GM18868 (cell line): ENCODE measurements around the gene WBP1L.
"Not testable (repeated sequence)": the region's sequence is repeated elsewhere in the genome, so short reads cannot be mapped to it uniquely, and the experiment has no call there.

Source experiments
- ATAC-seq: cut with Tn5 transposase; IDR thresholded peaks from one replicate; pipeline ENCODE4 v1.9.1; 2021; ENCODE audit warnings: mild to moderate bottlenecking, moderate library complexity; ENCODE audit not compliant: unreplicated experiment

The WBP1L gene

GRCh38 chr10:102743588-102744373, at the start of gene WBP1L:
WBP1L (plus strand) TSS chr10:102743948; CDS start chr10:102744054, 106 bp downstream.
- ATAC-seq, result peak; percentile 97

GRCh38 chr10:102695401-102695800, 48.3 kb upstream of the WBP1L start:
- not testable (repeated sequence) for ATAC-seq

- no peak for ATAC-seq
Observed at GRCh38 chr10:102696736-102697135, 47.0 kb upstream of the WBP1L start.

DNA sequence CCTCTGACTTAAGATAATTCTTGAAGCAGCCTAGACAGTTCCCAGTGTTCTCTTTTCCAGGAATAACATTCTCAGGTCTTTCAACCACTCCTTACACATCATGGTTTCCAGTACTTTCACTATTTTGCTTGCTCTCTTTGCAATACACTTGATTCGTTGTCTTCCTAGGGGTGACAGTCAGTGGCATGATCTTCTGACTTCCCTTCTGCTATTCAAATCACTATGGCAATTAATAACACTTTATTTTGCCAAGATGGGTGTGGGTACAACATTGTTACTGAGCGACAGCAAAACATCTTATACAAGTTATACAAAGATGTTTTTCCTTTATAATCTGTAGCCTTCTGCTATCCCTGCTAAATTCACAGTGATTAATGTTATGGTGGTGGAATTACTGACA, 44.9 kb upstream of the WBP1L start:
- no peak for ATAC-seq

DNA sequence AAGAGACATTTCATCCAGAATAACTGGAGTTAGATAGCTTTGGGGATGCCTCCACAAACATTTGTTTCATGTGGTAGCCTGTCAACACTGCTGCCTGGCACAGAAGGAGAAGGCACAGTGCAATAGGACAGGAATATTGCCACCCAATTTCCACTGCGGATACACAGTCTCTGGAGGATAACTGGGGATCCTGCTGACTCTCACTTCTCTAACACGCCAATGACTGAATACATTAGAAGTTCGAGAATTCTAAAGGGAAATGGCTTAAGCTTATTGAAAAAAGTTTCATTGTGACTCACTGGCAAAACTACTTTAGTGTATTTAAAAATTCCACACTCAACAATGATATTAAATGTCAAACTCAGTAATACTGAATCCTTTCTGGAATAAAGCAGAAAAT, 42.5 kb upstream of the WBP1L start:
- no peak for ATAC-seq

DNA sequence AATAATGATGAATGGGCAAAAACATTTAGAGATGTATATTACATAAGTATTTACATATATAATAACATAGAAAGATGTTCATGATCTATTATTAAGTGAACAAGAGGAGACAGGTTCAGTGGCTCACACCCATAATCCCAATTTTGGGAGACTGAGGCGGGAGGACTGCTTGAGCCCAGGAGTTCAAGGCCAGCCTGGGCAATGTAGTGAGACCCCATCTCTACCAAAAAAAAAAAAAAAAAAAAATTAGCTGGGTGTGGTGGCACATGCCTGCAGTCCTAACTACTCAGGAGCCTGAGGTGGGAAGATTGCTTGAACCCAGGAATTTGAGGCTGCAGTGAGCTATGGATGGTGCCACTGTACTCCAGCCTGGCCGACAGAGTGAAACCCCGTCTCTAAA, 42.0 kb upstream of the WBP1L start:
- ATAC-seq, result no peak

- ATAC-seq, result no peak
Observed at GRCh38 chr10:102702742-102703141, 41.0 kb upstream of the WBP1L start.

DNA sequence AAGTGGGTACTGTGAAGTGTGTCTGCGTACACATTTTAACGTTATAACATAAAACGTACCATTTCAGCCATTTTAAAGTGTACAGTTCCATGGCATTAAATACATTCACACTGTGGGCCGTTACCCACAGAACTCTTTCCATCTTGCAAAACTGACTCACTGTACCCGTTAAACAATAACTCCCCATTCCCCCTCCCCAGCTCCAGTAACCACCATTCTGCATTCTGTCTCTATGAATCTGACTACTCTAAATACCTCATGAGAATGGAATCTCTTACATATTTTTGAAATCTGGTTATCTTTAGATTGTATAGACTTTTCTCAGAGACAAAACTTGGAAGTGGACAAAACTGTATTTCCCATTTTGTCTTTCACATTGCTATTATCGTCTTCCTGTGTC, 38.8 kb upstream of the WBP1L start:
- no peak for ATAC-seq

- no peak for ATAC-seq
Observed at GRCh38 chr10:102705531-102705930, 38.2 kb upstream of the WBP1L start.

GRCh38 chr10:102710609-102711008, 33.1 kb upstream of the WBP1L start:
- no peak for ATAC-seq

DNA sequence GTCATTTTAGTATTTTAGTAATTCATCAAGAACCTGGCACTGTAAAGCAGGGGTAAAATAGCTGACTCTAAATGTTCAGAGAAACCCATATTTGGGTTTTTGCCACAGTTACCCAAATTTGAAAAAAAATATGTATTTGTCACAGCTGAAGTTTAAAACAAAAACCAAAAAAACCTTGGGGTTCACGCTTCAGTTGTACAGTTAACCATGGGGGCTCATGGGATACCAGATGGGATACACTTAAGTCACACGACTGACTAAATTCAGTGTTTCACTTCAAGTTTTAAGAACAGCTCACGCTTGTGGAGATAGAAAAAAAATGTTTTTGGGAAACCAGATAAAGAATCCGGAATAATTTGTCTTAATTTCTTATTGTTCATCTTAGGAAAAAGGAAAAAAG, 31.7 kb upstream of the WBP1L start:
- ATAC-seq, result no peak

DNA sequence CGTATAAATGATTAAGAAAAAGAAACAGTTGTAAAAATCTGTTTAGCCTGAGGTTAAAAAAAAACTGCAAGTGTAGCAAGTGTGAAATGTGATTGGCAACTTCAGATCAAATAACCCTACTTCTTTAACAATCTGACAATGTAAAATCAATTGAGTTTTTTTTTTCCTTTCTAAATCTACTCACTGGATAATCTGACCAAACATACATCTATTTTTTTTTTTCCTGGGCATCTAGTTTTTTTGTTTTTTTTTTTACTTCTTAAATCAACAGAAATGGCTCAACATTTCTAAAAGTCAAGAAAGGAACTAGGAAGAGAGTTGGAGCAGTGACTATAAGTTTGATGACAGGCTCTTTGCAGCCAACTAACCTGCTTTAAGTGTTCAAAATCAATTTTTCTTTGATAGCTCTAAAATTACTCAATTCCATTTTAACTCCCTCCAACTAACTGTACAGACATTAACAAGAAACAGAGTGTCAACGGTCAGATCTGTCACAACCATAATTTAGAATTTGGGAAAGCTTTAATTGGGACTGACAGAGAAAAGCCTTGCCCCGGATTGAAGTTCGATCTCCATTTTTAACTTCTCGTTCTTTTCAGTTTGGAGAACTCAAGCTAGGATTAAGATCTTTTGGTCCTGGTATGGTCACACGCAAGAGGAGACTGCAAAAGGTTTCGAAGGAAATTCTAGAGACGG, 30.8 kb upstream of the WBP1L start:
- ATAC-seq, result no peak

DNA sequence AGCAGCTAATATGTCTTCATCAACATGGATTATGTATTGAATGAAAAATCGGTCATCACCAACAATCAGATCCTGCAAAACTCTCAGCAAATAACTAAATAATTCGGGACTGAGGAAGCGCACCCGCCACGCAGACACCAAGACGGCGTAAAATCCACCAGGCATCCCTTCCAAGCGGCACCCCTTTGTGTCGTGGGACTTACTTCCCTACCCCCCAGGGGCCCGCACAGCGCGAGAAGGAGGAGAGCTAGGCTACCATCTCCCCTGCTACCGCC, 30.3 kb upstream of the WBP1L start:
- peak; percentile 32 for ATAC-seq

DNA sequence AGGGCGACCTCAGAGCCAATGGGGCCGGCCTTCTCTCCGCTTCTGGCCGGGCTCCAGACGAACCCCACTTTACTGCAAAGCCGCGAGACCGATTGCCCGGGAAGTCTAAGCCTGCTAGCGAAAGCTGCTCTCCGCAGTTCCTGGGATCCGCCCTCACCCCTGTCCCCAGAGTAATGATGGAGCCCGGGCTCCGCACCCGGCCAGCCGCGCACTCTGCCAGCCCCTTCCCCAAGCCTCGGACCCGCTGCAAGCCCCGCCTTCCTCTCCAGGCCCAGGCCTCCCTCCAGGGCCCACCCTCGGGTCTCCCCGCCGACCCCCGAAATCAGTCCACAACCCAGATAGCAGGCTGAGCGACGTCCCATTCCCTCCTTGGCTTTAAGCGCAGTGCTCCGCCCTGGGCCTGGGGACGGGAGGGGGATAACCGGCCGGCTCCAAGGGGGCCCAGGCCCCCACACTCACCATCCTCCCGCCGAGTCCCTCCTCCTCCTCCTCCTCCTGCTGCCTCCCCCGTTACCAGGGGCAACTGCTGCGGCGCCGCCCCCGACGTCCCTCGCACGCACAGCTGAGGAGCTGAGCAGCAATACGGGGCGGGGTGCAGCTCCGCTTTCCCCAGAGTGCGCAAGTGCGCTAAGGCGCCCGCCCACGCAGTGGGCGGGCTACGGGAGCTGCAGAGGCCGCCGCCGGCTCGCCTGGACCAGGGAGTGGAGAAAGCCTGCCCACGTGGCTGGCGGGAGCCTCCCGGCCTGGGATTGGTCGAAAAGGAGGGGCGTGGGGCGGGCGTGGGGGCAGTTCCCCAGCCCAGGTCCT, 29.7 kb upstream of the WBP1L start, which contains the start of gene ARL3:
TSS of gene ARL3 (minus strand) at position 584 of the 807 bp plus-strand sequence. CDS start at position 462, 122 bp downstream.
- peak; percentile 82 for ATAC-seq

DNA sequence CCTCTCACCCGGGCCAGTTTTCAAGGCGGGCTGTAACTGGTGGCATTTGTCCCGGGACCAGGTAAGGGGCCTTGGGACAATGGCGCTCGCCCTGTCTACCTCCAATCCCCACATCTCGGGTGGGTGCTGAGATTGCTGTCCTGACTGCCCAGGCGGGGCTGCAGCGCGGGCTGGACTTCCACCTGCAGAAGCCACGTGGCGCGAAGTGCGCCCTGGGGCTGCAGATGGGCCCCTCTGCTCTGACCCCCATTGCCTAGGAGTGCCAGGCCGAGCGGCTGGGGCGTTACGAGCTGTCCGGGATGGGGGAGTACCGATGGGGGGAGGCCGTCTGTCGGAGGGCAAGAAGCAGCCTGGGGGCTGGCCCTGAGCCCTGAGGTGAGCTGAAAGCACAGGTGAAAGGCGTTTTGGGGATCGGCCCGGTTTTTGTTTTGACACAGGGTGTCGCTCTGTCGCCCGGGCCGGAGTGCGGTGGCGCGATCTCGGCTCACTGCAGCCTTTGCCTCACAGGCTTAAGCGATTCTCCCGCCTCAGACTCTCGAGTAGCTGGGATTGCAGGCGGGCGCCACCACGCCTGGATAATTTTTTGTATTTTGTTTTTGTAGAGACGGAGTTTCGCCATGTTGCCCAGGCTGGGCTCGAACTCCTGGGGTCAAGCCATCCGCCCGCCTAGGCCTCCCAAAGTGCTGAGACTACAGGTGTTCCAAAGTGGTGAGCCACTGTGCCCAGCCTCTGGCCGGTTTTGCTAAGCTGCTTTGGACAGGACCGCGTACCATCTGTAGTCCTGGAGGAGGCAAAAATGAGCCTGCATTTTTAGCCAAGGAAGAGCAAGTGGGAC, 28.9 kb upstream of the WBP1L start, which contains the start of gene SFXN2:
TSS of gene SFXN2 (plus strand) at position 16 of the 835 bp plus-strand sequence. CDS start 12,001 bp downstream, outside the sequence.
- ATAC-seq, result peak; percentile 14

DNA sequence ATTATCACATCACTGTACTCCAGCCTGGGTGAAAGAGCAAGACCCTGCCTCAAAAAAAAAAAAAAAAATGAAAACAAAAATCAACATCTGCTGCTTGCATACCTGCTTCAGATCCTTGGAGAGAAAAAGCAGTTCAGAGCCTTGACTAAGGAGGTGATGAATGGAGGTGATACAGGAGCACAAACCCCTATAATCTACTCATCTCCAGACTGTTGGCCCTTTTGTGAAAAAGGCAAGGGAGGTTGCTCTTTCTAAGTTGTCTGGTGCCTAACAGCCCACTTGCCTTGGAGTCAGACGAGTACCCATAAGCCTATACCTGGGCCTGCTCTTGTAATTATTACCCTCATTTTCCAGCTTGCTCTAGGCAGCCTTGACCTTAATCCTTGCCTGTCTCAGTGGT, 27.9 kb upstream of the WBP1L start:
- ATAC-seq, result no peak

- not testable (repeated sequence) for ATAC-seq
Observed at GRCh38 chr10:102716900-102717565, 26.7 kb upstream of the WBP1L start.

GRCh38 chr10:102718220-102718619, 25.5 kb upstream of the WBP1L start:
- no peak for ATAC-seq

DNA sequence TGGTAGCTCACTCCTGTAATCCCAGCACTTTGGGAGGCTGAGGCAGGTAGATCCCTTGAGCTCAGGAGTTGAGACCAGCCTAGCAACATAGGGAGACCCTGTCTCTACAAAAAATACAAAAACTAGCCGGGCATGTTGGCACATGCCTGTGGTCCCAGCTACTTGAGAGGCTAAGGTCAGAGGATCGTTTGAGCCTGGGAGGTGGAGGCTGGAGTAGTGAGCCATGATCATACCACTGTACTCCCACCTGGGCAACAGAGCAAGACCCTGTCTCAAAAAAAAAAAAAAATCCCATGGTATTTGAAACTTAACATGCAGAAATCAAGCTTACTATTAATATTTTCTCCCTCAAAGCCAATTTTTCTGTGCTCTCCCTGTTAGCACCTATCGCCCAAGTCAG, 23.4 kb upstream of the WBP1L start:
- no peak for ATAC-seq

DNA sequence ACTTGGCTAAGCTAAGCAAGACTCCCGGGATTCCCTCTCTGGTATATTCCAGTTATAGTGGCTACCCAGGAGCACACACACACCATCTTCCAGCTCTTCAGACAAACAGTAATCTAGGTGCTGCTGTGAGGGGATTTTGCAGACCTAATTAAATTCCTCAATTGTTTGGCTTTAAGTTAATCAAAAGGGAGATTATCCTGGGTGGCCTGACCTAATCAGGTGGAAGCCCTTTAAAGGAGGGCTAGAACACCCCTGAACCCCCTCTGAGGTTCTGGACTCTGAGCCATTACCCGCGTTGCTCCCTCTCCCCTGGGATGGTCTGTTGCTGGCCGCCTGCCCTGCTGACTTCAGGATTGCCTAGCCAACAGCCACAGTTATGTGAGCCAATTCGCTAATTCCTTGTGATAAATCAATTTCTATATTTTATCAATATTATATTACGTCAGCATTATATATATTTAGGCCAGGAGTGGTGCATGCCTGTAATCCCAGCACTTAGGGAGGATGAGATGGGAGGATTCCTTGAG, 22.9 kb upstream of the WBP1L start:
- no peak for ATAC-seq
